ENCODE results near the gene TM7SF2.

TM7SF2 gene

DNA sequence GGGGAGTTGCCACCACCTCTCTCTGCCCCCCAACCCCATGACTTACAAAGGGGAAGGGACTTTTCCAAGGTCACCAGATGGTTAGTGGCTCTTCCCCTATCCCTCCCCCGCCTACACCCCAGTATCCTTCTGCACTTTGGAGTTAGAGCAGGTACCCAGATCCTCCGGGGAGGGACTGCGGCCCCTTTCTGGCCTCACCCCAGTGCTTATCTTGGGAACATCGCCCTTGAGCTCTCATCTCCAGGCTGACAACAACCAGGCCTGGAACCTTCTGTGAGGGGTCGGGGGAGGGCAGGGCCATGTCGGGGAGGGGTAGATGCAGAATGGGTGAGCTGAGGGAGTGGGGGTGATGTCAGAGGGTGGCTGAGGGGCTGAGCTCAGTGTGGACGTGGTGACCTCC lies 45.8 kb upstream of the TM7SF2 start:
- no peaks in the 10 kb centered on the region for H3F3A ChIP-seq (ENCODE audit: low read depth)
- no peaks in the 10 kb centered on the region for H3K36me3 ChIP-seq (ENCODE audit: insufficient read depth, low read length)
- no peak overlapping the region for H3K4me2 ChIP-seq (ENCODE audit: low read depth, low read length, poor library complexity, severe bottlenecking)
- H3K27me3 ChIP-seq (ENCODE audit: insufficient read depth, low read length, poor library complexity, severe bottlenecking) = no peaks in the 10 kb centered on the region
- no peaks in the 10 kb centered on the region for H3K4me1 ChIP-seq (ENCODE audit: insufficient read depth, low read length, poor library complexity, severe bottlenecking)
- H2AFZ ChIP-seq (ENCODE audit: low read length) = no peak overlapping the region
- H3K9me3 ChIP-seq (ENCODE audit: insufficient read depth, low read depth, low read length) = no peaks in the 10 kb centered on the region
- H4K20me1 ChIP-seq (ENCODE audit: insufficient read depth, low read length, poor library complexity, severe bottlenecking) = no peaks in the 10 kb centered on the region
- H3K79me2 ChIP-seq (ENCODE audit: insufficient read depth, low read length) = no peaks in the 10 kb centered on the region
- H3K4me3 ChIP-seq (ENCODE audit: low read length, poor library complexity, severe bottlenecking) = no peak overlapping the region
- no peaks in the 10 kb centered on the region for H3K9me2 ChIP-seq (replicated peaks; ENCODE audit: low read depth, low read length)
- H3K9ac ChIP-seq (ENCODE audit: low read depth, low read length, poor library complexity, severe bottlenecking) = no peak overlapping the region
- TF ChIP-seq EZH2phosphoT487 (IDR thresholded peaks at IDR 0.05; ENCODE audit: borderline replicate concordance) = no peak
- TF ChIP-seq, protein P1, sequence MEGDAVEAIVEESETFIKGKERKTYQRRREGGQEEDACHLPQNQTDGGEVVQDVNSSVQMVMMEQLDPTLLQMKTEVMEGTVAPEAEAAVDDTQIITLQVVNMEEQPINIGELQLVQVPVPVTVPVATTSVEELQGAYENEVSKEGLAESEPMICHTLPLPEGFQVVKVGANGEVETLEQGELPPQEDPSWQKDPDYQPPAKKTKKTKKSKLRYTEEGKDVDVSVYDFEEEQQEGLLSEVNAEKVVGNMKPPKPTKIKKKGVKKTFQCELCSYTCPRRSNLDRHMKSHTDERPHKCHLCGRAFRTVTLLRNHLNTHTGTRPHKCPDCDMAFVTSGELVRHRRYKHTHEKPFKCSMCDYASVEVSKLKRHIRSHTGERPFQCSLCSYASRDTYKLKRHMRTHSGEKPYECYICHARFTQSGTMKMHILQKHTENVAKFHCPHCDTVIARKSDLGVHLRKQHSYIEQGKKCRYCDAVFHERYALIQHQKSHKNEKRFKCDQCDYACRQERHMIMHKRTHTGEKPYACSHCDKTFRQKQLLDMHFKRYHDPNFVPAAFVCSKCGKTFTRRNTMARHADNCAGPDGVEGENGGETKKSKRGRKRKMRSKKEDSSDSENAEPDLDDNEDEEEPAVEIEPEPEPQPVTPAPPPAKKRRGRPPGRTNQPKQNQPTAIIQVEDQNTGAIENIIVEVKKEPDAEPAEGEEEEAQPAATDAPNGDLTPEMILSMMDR (conservative IDR thresholded peaks at IDR 0.05; ENCODE audit: low read length) = no peak

DNA sequence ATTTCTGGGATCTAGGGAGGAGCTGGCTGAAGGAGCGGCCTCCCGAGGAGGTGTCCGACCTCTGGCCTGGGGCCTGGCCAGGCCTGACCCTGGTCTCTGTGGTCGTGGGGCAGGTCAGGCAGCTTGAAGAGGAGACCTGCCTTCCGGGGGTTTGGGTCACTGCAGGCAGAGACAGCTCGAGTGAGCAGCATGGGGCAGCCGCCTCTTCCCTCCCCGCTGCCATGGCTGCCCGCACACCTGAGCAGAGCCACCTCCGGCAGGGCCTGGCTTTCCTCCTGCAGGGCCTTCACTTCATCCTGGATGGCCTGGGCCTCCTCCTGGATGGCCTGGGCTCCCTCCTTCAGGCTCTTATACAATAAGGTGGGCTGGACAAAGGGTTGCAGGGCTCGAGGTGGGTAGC lies 45.4 kb upstream of the TM7SF2 start:
- TF ChIP-seq, protein P1 (conservative IDR thresholded peaks at IDR 0.05; ENCODE audit: low read length) = no peak
- no peak for TF ChIP-seq EZH2phosphoT487 (IDR thresholded peaks at IDR 0.05; ENCODE audit: borderline replicate concordance)
- Histone ChIP-seq H4K20me1 (ENCODE audit: insufficient read depth, low read length, poor library complexity, severe bottlenecking) (no peaks in the 10 kb centered on the region), H3F3A (ENCODE audit: low read depth) (no peaks in the 10 kb centered on the region), H3K4me2 (ENCODE audit: low read depth, low read length, poor library complexity, severe bottlenecking) (no peak overlapping the region), H3K79me2 (ENCODE audit: insufficient read depth, low read length) (no peaks in the 10 kb centered on the region), H3K4me1 (ENCODE audit: insufficient read depth, low read length, poor library complexity, severe bottlenecking) (no peaks in the 10 kb centered on the region), H2AFZ (ENCODE audit: low read length) (no peak overlapping the region), H3K36me3 (ENCODE audit: insufficient read depth, low read length) (no peaks in the 10 kb centered on the region), H3K4me3 (ENCODE audit: low read length, poor library complexity, severe bottlenecking) (no peak overlapping the region), H3K9me2 (replicated peaks; ENCODE audit: low read depth, low read length) (no peaks in the 10 kb centered on the region), H3K9ac (ENCODE audit: low read depth, low read length, poor library complexity, severe bottlenecking) (no peak overlapping the region), H3K9me3 (ENCODE audit: insufficient read depth, low read depth, low read length) (no peaks in the 10 kb centered on the region), H3K27me3 (ENCODE audit: insufficient read depth, low read length, poor library complexity, severe bottlenecking) (no peaks in the 10 kb centered on the region)

DNA sequence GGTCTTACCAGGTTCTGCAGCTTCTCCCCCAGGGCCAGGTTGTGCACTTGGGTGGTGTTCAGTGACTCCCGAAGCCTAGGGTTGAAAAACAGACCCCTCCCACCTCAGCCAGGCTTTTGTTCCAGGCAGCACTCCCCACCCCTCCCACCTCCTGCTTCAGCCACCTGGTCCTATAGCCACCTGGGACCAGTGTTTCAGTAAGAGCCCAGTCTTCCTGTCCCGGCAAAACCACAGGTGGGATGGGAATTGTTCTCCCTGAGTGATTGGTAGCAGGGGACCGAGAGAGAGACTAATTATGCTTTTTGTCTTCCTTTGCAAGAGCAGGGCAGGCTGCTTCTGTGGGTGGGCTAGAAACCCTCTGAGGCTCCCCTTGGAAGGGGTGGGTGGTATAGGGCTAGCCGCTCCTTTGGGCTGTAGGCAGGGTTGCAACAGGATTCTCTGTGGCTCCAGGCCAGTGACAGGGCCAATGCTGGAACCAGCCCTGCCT lies 44.8 kb upstream of the TM7SF2 start:
- H2AFZ ChIP-seq (ENCODE audit: low read length) = no peak overlapping the region
- H3F3A ChIP-seq (ENCODE audit: low read depth) = no peaks in the 10 kb centered on the region
- no peak overlapping the region for H3K4me3 ChIP-seq (ENCODE audit: low read length, poor library complexity, severe bottlenecking)
- no peaks in the 10 kb centered on the region for H3K27me3 ChIP-seq (ENCODE audit: insufficient read depth, low read length, poor library complexity, severe bottlenecking)
- no peak for TF ChIP-seq EZH2phosphoT487 (IDR thresholded peaks at IDR 0.05; ENCODE audit: borderline replicate concordance)
- TF ChIP-seq, protein P1 (conservative IDR thresholded peaks at IDR 0.05; ENCODE audit: low read length) = no peak
- no peaks in the 10 kb centered on the region for H4K20me1 ChIP-seq (ENCODE audit: insufficient read depth, low read length, poor library complexity, severe bottlenecking)
- no peak overlapping the region for H3K4me2 ChIP-seq (ENCODE audit: low read depth, low read length, poor library complexity, severe bottlenecking)
- H3K36me3 ChIP-seq (ENCODE audit: insufficient read depth, low read length) = no peaks in the 10 kb centered on the region
- H3K9me3 ChIP-seq (ENCODE audit: insufficient read depth, low read depth, low read length) = no peaks in the 10 kb centered on the region
- H3K4me1 ChIP-seq (ENCODE audit: insufficient read depth, low read length, poor library complexity, severe bottlenecking) = no peaks in the 10 kb centered on the region
- H3K9ac ChIP-seq (ENCODE audit: low read depth, low read length, poor library complexity, severe bottlenecking) = no peak overlapping the region
- H3K9me2 ChIP-seq (replicated peaks; ENCODE audit: low read depth, low read length) = no peaks in the 10 kb centered on the region
- no peaks in the 10 kb centered on the region for H3K79me2 ChIP-seq (ENCODE audit: insufficient read depth, low read length)
